ENCODE measurements around the gene POLD1. TPM values are rescaled to one million over a fixed set of nuclear protein-coding genes. Genes with fewer than 3 reads are reported as not detected.

Gene POLD1
- total RNA-seq, 4 donors from 2014 or later = 14.0 to 18.8 (median 17.6) TPM

DNA sequence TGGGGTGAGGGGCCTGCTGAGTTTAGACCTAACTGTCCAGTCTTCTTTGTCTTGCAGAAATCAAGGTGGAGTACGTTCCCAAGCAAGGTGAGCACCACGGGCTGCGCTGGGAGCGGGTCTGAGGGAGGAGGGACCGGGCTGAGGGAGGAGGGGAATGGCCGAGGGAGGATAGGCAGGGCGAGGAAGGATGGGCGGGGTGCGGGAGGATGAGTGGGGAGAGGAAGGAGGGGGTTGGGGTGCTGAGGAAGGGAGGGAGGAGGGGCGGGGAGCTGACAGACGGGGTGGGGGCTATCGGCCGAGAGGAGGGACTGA lies 67.0 kb downstream of the POLD1 start:
- intact Hi-C loops (cut with DNase I) = no loop called here
- WGBS, 2 donors = 52 to 53% methylated on average over 2 to 6 of the region's 13 CpGs
- DNase-seq = no peak
- no peak overlapping the region for H3K27ac ChIP-seq
- H3K9me3 ChIP-seq = no peaks in the 10 kb centered on the region
- H3K36me3 ChIP-seq = no peaks in the 10 kb centered on the region
- H3K4me1 ChIP-seq = no peaks in the 10 kb centered on the region
- TF ChIP-seq, protein P1, sequence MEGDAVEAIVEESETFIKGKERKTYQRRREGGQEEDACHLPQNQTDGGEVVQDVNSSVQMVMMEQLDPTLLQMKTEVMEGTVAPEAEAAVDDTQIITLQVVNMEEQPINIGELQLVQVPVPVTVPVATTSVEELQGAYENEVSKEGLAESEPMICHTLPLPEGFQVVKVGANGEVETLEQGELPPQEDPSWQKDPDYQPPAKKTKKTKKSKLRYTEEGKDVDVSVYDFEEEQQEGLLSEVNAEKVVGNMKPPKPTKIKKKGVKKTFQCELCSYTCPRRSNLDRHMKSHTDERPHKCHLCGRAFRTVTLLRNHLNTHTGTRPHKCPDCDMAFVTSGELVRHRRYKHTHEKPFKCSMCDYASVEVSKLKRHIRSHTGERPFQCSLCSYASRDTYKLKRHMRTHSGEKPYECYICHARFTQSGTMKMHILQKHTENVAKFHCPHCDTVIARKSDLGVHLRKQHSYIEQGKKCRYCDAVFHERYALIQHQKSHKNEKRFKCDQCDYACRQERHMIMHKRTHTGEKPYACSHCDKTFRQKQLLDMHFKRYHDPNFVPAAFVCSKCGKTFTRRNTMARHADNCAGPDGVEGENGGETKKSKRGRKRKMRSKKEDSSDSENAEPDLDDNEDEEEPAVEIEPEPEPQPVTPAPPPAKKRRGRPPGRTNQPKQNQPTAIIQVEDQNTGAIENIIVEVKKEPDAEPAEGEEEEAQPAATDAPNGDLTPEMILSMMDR (IDR thresholded peaks at IDR 0.05) = no peak
- no peak for TF ChIP-seq POLR2A (IDR thresholded peaks at IDR 0.05)
- no peak overlapping the region for H3K4me3 ChIP-seq
- H3K27me3 ChIP-seq = peaks cover 0 to 24% (median 0%) of the 10 kb centered on the region in 4 donors

DNA sequence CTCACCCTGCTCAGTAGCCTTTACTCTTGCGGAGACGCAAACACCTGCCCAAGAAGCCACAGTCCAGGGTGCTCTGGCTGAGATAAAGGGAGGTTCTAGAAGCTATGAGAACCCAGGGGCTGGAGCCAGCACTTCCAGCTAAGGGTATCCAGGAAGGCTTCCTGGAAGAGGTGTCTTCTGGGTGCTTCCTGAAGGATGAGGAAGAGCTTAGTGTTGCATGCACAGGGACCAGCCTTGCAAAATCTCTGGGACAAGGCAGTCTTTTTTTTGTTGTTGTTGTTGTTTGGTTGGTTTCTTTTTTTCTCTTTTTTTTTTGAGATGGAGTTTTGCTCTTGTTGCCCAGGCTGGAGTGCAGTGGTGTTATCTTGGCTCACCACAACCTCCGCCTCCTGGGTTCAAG lies 69.1 kb downstream of the POLD1 start:
- no peak for DNase-seq
- intact Hi-C loops (cut with DNase I) = no loop called here
- no peak for TF ChIP-seq POLR2A (IDR thresholded peaks at IDR 0.05)
- TF ChIP-seq, protein P1 (IDR thresholded peaks at IDR 0.05) = no peak
- 100% methylated on average over 2 of the region's 3 CpGs; no CpG with 5 or more reads in 1 of the 2 donors for WGBS, 2 donors
- no peak overlapping the region for H3K27ac ChIP-seq
- no peaks in the 10 kb centered on the region for H3K4me1 ChIP-seq
- H3K27me3 ChIP-seq = peaks cover 0 to 42% (median 2%) of the 10 kb centered on the region in 4 donors
- H3K36me3 ChIP-seq = no peaks in the 10 kb centered on the region
- H3K4me3 ChIP-seq = no peak overlapping the region
- no peaks in the 10 kb centered on the region for H3K9me3 ChIP-seq

- no peak overlapping the region for H3K4me3 ChIP-seq
- 62 to 76% methylated on average over 2 of the region's 2 CpGs for WGBS, 2 donors
- peaks cover 0 to 60% (median 5%) of the 10 kb centered on the region in 4 donors for H3K27me3 ChIP-seq
- no peak for DNase-seq
- no peaks in the 10 kb centered on the region for H3K4me1 ChIP-seq
- intact Hi-C loops (cut with DNase I) = no loop called here
- H3K27ac ChIP-seq = no peak overlapping the region
- no peaks in the 10 kb centered on the region for H3K9me3 ChIP-seq
- H3K36me3 ChIP-seq = no peaks in the 10 kb centered on the region
- TF ChIP-seq POLR2A (IDR thresholded peaks at IDR 0.05) = no peak
- TF ChIP-seq, protein P1 (IDR thresholded peaks at IDR 0.05) = no peak
These were observed 71.8 kb downstream of the POLD1 start for GRCh38 chr19:50455992-50456391.

DNA sequence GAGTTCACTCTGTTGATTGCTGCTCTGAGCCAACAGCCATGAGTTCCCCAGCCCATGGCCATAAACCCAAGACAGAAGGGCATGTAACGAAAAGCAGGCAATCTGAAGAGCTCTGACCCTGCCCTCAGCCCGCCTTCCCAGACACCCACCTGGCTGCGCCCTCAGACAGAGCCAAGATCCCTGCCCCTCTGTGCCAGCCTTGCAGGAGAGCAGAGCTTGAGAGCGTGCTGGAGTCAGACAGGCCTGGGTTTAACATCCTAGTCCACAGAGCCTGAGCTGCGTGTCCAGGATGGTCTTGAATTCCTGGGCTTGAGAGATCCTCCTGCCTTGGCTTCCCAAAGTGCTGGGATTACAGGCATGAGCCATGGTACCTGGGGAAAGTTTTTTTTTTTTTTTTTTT lies 73.2 kb downstream of the POLD1 start:
- 65 to 83% methylated on average over 2 to 3 of the region's 5 CpGs for WGBS, 2 donors
- Histone ChIP-seq H3K36me3 (no peaks in the 10 kb centered on the region), H3K27ac (no peak overlapping the region), H3K27me3 (peaks cover 0 to 62% (median 5%) of the 10 kb centered on the region in 4 donors), H3K4me3 (no peak overlapping the region), H3K4me1 (no peaks in the 10 kb centered on the region), H3K9me3 (no peaks in the 10 kb centered on the region)
- TF ChIP-seq POLR2A (IDR thresholded peaks at IDR 0.05) = no peak
- TF ChIP-seq, protein P1 (IDR thresholded peaks at IDR 0.05) = no peak
- no peak for DNase-seq
- intact Hi-C loops (cut with DNase I) = no loop called here

GRCh38 chr19:50458396-50459066 lies 74.4 kb downstream of the POLD1 start:
- H3K27ac ChIP-seq = no peak overlapping the region
- no peaks in the 10 kb centered on the region for H3K36me3 ChIP-seq
- intact Hi-C loops (cut with DNase I) = no loop called here
- H3K4me1 ChIP-seq = no peaks in the 10 kb centered on the region
- peaks cover 0 to 71% (median 5%) of the 10 kb centered on the region in 4 donors for H3K27me3 ChIP-seq
- TF ChIP-seq, protein P1 (IDR thresholded peaks at IDR 0.05) = no peak
- no peak for TF ChIP-seq POLR2A (IDR thresholded peaks at IDR 0.05)
- no peaks in the 10 kb centered on the region for H3K9me3 ChIP-seq
- no peak overlapping the region for H3K4me3 ChIP-seq
- DNase-seq = no peak
- WGBS, 2 donors = 36 to 41% methylated on average over 16 to 21 of the region's 50 CpGs

Data from esophagus squamous epithelium (tissue), 5 donors.